ENCODE data around the gene SLC35A3.
"Not testable (repeated sequence)": the region's sequence is repeated elsewhere in the genome, so short reads cannot be mapped to it uniquely, and the experiment has no call there.

Gene SLC35A3

DNA sequence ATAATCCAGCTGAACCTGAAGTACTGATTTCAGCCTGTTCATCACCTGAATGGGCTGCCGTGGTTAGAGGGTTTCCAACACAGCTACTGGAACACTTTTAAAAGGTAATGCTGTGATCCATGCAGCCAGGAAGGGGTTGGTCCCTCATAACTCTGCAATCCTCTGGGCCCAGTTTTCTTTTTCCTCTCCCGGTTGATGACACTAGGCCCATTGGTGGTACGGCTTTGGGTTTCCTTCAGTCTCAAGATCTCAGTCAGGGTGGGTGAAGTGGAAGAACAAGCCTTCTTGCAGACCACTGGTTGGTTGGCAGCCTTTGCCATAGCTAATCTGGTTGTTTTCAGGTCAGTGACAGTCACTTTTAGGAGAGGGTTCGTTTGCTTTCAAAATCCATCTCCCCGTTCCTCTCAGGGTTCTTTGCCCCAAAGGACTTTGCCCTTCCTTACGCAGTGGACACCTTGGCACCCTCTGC is 502 bp upstream of the SLC35A3 start:
- peak in 5 of 42 donors; percentile 6 to 44 (median 13) for DNase-seq
- intact Hi-C loops (cut with DNase I), result no loop called here

DNA sequence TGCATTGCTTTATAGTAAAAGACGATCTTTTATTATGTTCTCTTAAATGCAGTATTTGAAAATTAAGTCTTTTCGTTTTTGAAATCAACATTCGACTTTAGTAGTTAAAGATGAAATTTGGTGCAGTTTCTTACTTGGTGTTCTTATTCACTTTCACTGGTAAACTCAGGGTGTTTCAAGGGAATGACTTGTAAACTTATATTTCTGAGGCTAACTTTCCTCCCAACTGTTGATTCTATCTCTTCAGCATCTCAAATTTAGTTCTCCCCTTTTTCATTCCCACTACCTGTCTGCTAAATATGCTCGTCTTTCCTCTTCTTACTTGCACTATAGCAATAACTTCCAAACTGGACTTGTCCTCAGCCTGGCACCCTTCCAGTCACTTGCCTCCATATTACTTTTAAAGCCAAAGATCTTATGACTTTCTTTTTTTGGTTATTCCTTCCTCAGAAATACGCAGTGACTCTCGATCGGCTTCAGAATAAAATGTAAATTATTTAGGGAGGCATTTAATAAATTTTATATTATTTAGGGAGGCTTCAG is 988 bp downstream of the SLC35A3 start:
- DNase-seq, result no peak

DNA sequence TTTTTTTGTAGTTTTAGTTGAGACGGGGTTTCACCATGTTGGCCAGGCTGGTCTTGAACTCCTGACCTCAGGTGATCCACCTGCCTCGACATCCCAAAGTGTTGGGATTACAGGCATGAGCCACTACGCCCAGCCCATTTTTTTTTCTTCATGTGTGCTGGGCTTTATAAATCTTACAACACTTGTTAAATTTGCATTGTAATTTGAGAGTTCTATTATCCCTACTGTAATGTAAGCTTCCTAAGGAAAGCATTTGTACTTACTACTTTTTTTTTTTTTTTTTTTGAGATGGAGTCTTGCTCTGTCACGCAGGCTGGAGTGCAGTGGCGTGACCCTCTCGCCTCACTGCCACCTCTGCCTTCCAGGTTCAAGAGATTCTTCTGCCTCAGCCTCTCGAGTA is 2.3 kb downstream of the SLC35A3 start:
- DNase-seq; intact Hi-C loops (cut with DNase I): not testable (repeated sequence)

More for the DNA sequence above, 988 bp downstream of the SLC35A3 start:
- intact Hi-C loops (cut with DNase I), result no loop called here

DNA sequence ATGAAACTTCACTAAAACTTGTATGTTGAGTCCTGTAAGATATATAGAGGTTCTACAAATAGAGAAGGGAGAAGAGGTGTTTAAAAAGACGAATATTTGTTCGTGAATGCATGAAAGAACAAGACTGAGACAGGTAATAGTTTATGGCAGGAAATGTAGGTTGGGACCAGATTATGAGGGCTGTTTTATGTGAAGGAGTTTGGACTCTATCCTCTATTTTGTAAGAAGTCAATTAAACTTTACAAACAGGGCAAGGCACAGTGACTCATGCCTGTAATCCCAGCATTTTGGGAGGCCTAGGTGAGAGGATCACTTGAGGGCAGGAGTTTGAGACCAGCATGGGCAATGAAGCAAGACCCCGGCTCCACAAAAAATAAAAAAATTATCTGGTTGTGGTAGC is 5.7 kb downstream of the SLC35A3 start:
- intact Hi-C loops (cut with DNase I), result no loop called here
- no peak for DNase-seq

DNA sequence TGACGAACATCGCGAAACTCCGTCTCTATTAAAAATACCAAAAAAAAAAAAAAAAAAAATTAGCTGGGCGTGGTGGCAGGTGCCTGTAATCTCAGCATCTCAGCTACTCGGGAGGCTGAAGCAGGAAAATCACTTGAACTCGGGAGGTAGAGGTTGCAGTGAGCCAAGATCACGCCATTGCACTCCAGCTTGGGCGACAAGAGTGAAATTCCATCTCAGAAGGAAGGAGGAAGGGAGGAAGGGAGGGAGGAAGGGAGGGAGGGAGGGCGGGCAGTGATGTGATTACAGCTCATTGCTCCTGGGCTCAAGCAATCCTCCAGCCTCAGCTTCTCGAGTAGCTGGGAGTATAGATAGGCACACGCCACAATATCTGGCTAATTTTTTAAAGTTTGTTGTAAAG is 7.5 kb downstream of the SLC35A3 start:
- intact Hi-C loops (cut with DNase I), result not testable (repeated sequence)

DNA sequence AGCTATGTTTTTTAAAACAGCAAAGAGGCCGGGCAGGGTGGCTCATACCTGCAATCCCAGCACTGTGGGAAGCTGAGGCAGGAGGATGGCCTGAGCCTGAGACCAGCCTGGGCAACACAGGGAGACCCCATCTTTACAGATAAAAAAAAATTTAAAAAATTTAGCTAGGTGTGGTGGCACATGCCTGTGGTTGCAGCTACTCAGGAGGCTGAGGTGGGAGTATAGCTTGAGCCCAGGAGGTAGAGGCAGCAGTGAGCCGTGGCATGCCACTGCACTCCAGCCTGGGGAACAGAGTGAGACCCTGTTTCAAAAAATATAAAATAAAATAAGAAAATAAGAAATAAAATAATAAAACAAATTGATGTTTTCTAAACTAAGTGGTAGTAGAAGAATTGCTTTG is 8.4 kb downstream of the SLC35A3 start:
- intact Hi-C loops (cut with DNase I), result no loop called here
- no peak for DNase-seq

More for the DNA sequence above, 7.5 kb downstream of the SLC35A3 start:
- not testable (repeated sequence) for DNase-seq

DNA sequence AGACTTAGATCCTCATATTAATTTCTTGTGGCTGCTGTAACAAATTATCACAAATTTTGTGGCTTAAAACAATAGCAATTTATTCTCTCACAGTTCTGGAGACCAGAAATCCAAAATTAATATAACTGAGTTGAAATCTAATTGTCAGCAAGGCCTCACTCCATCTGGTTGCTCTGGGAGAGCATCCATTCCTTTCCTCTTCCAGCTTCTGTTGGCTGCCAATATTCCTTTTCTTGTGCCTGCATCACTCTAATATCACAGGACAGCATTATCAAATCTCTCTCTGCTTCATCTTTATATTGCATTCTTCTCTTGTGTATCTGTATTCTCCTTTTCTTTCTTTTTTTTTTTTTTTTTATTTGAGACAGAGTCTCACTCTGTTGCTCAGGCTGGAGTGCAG is 9.3 kb downstream of the SLC35A3 start:
- no peak for DNase-seq
- intact Hi-C loops (cut with DNase I), result no loop called here

DNA sequence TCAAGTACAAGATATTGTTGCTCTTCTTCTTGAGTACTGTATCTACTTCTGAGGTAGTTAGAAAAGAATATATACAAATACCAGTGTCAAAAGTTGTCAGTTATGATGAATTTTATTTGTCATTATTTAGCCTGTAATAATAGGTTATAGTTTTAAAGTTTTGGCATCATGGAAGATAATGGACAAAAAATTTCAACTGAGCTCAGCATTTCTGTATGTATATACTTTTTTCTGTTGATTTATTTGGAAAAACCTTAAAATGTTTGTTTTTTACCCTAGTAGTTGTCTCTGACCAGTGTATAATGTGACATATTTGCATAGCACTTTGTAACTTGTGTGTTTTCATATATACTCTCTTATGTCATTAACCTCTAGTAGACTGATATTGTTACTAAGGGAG is 11.1 kb downstream of the SLC35A3 start:
- intact Hi-C loops (cut with DNase I), result no loop called here
- no peak for DNase-seq

DNA sequence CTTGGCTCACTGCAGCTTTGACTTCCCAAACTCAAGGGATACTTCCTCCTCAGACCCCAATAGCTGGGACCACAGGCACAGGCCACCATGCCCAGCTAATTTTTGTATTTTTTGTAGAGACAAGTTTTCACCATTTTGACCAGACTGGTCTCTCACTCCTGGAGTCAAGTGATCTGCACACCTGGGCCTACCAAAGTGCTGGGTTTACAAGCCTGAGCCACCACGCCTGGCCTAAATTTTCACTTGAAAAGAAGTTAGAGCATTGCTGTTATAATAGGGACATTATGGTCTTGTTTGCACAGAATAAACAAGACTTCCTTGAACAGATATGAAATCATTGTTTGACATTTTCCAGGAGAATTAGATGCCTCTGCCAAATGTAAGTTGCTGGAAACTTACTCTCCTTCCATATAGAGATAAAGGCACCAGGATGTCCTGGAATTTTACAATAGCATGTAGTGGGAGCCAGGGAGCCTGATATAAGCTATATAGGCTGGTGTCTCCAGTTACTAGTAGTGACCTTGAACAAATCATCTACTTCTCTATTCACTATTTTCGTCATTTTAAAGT is 16.9 kb downstream of the SLC35A3 start:
- DNase-seq, result no peak
- intact Hi-C loops (cut with DNase I), result no loop called here

DNA sequence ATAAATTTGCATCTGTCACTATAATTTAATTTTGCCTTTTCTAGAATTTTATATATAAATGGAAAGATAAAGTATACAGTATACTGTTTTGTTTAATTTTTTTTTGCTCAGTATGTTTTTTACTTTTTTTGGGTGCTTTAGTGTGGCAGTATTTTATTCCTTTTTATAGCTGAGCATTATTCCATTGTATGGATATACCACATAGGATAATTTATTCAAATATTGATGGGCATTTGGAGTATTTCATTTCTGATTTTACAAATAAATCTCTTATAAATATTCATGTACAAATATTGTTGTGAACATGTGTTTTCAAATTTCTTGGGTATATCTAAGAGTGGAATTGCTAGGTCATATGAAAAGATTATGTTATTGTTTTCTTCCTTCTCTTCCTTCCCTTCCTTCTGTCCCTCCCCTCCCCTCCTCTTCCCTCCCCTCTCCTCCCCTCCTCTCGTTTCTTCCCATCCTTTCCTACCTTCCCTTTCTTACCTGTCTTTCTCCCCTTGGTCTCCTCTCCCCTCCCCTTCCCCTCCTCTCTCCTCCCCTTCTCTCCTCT is 18.5 kb downstream of the SLC35A3 start:
- DNase-seq, result no peak
- intact Hi-C loops (cut with DNase I), result no loop called here

DNA sequence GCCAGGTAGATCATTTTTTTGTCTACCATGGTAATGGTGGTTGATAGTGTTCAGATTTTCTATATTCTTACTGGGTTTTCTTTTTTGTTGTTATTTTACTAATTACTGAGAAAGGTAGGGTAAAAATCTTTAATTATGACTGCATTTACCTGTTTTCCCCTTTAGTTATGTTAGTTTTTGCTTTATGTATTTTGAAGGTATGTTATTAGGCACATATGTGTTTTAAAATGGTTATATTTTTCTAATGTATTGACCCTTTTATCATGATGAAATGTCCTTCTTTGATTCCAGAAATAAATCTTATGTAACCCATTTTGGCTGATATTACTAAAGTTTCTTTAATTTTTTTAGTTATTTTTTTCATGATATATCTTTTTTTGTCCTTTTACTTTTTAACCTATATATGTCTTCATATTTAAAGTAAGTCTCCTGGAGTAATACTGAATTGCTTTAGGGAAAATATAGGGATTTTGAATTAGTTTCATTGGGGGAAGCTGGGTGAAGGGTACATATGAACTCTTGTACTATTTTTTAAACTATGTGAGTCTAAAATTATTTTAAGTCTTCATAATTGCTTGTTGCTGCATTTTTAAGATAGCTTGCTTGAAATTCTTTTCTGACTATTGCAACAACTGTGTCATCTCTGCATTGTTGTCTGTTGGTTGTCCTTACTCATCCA is 22.4 kb downstream of the SLC35A3 start:
- no peak for DNase-seq
- intact Hi-C loops (cut with DNase I), result no loop called here

DNA sequence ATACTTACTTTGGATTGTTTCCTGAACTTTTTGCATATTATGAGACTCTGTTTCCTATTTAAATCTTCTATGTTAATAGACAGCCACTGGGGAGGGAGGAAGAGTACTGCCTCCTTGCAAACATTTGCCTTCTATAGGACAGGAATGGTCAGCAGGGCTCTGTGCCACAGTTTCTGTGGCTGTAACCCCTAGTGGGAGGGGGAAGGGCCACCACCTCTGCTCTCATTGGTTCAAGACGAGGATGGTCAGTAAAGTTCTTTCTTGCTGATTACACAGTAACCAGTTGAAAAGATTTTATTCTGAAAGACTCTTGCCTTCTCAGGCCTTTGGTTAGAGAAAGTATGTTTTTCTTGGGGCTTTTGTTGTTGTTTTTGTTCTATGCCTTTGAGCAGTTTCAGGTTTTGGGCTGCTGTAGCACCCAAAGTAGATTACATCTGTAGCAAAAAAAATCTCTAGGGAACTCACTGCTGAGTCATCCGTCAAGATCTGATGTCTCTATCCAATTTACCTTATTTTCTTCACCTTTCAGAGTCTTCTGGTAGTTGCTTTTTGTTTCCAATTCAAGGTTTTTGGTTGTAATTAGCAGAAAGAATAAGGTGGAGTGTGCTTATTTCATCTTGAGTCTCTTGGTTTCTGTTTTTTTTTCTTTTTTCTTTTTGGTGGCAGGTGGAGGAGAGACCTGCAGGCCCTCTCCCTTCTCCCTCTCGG is 23.1 kb downstream of the SLC35A3 start:
- no peak for DNase-seq
- intact Hi-C loops (cut with DNase I), result no loop called here

DNA sequence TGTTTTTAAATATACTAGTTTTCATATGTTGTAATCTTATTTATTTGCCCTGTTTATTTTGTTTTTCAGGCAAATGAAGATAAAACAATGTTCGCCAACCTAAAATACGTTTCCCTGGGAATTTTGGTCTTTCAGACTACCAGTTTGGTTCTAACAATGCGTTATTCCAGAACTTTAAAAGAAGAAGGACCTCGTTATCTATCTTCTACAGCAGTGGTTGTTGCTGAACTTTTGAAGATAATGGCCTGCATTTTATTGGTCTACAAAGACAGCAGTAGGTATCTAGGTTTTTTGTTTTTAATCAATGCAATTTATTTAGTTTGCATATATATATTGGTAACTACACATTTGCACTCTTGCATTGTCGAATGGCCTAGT is 23.7 kb downstream of the SLC35A3 start:
- intact Hi-C loops (cut with DNase I), result no loop called here
- no peak for DNase-seq

DNA sequence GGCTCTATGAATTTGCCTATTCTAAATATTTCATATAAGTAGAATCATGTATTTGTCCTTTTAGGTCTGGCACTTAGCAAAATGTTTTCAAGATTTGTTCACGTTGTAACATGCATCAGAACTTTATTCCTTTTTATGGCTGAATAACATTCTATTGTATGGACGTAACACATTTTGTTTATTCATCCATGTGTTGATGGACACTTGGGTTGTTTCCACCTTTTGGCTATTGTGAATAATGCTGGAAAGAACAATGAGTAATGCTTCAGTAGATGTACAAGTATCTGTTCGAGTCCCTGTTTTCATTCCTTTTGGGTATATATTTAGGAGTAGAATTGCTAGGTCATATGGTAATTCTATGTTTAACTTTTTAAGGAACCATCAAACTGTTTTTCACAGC is 24.7 kb downstream of the SLC35A3 start:
- intact Hi-C loops (cut with DNase I), result no loop called here

DNA sequence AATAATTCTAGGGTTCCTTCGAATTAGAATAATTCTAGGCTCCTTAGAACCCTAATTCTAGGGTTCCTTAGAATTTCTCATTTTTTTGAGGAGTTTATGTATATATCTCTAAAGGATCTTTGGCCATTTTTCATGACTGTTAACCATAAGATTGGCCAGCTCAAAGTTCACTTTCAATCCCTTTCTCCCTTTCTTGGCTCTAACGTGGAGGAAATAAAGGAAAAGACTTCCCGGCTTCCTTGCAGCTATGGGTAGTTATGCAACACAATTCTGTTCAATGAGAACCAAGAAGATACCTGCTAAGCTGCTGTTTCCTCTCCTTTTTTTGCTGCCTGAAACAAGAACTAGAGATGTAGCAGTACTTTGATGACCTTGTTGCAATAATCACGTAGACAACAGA is 27.2 kb downstream of the SLC35A3 start:
- DNase-seq, result no peak
- intact Hi-C loops (cut with DNase I), result no loop called here

More for the DNA sequence above, 24.7 kb downstream of the SLC35A3 start:
- DNase-seq, result no peak

DNA sequence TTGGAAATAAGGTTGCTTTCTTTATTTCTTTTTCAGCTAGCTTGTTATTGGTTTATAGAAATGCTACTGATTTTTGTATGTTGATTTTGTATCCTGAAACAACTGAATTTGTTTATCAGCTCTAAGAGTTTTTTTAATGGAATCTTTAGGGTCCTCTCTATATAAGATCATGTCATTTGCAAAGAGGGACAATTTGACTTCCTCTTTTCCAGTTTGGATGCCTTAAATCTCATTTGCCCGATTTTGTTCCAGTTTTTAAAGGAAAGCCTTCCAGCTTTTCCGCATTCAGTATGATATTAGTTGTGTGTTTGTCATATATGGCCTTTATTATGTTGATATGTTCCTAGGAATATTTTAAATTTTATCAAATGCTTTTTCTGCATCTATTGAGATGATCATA is 31.7 kb downstream of the SLC35A3 start:
- intact Hi-C loops (cut with DNase I), result no loop called here
- no peak for DNase-seq

DNA sequence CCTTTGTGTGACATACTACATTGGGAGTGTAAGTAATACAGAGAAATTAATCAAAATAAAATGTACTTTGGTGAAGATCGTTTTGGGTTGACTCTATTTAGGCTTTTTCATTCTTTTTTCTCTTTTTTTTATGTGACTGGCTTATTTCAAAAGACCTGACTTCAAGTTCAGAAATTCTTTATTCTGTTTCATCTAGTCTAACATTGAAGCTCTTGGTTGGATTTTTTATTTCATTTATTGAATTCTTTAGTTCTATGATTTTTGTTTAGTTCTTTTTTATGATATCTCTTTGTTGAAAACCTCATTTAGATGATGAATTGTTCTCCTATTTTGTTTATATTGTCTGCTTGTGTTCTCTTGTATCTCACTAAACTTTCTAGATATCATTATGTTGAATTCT is 35.6 kb downstream of the SLC35A3 start:
- no peak for DNase-seq
- intact Hi-C loops (cut with DNase I), result no loop called here

DNA sequence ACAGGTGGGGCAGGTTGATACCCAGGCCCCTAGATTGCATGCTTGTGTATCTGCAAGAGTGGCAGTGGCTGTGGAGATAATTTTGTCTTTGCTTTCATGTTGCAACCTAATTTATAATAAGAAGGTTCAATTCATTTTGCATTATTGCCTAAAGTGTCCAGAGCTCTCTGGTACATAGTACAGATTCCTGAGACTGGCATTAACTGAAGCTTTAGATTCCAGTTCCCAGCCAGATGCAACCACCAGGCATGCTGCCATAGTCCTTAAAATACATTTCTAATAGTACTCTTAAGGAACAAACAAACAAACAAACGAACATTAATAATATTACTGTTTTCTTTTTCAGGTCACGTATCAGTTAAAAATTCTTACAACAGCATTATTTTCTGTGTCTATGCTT is 36.9 kb downstream of the SLC35A3 start:
- DNase-seq, result no peak
- intact Hi-C loops (cut with DNase I), result no loop called here

DNA sequence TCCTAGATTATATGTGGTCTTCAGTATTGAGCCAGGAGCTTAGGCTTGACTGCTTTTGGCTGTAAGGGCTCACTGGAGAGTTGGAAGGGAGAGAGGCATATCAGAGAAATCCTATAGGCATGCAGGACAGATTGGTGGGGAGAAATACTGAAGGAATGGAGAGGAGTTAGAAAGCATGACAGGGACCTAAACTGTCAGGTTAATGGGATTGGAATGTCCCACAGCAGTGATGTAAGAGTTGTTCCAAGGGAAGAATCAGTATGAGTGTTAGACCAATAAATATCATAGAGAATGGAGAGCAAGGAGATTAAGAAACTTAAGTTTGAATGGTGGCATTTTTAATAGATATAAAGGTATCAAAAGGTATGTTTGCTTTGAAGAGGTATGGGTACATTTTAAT is 39.7 kb downstream of the SLC35A3 start:
- DNase-seq, result no peak
- intact Hi-C loops (cut with DNase I), result no loop called here

DNA sequence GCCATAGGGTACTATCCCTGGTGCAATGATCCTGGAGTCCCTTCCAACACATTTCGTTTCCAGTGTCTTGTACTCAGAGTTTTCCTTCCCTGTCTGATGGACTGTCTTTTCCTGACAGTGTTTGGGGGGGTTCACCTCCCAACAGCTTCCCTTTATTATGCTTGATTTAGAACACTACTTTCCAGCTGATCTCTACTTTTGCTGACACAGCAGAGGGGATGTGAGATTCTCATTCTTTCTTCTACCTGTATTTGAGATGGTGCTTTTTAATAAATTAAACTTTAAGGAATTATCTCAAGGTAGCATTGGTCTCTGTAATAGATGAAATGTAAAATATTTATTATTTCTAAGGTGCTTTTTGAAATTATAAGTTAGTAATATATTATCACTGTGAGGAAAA is 41.0 kb downstream of the SLC35A3 start:
- intact Hi-C loops (cut with DNase I), result no loop called here
- DNase-seq, result no peak
